DND-41 (cell line): ENCODE measurements around the gene PER1.

Source experiments
- ATAC-seq: fragments of 200-7000 bp; cut with Tn5 transposase; 3 replicates; pipeline ENCODE4 v1.9.1; 2021; ENCODE audit warnings: low read depth; ENCODE audit not compliant: insufficient read depth
- DNase-seq: peaks from one replicate; pipeline ENCODE4 v3.0.0-alpha.2; 2020
- H2AFZ ChIP-seq: 2 replicates; pipeline ENCODE4 v1.6.0; 2012; ENCODE audit warnings: low read depth, low read length
- H3K27ac ChIP-seq: 2 replicates; pipeline ENCODE4 v1.5.1; 2012; ENCODE audit warnings: low read length, inconsistent platforms
- H3K27me3 ChIP-seq: fragments of 200-600 bp; sonication (generic); 2 replicates; pipeline ENCODE4 v1.6.0; 2012; ENCODE audit warnings: low read length, mild to moderate bottlenecking, inconsistent platforms; ENCODE audit not compliant: insufficient read depth, poor library complexity
- H3K36me3 ChIP-seq: 2 replicates; pipeline ENCODE4 v1.5.1; 2012; ENCODE audit warnings: low read length, inconsistent platforms; ENCODE audit not compliant: insufficient read depth
- H3K4me1 ChIP-seq: 2 replicates; pipeline ENCODE4 v1.5.1; 2012; ENCODE audit warnings: mild to moderate bottlenecking, low read length; ENCODE audit not compliant: insufficient read depth
- H3K4me2 ChIP-seq: 2 replicates; pipeline ENCODE4 v1.6.0; 2012; ENCODE audit warnings: mild to moderate bottlenecking, moderate library complexity, low read length, inconsistent platforms; ENCODE audit not compliant: insufficient read depth
- H3K4me3 ChIP-seq, 2 experiments: fragments of 200-600 bp in 1 of 2; shearing (Covaris generic) in 1 of 2; 2 replicates each; pipeline ENCODE4 v1.5.1; 2012 to 2016; ENCODE audit warnings: inconsistent platforms in 2 of 2, low read length in 2 of 2, mild to moderate bottlenecking in 2 of 2, low read depth in 1 of 2, moderate library complexity in 1 of 2
- H3K79me2 ChIP-seq: 2 replicates; pipeline ENCODE4 v1.6.0; 2012; ENCODE audit warnings: low read length, inconsistent platforms; ENCODE audit not compliant: insufficient read depth
- H3K9ac ChIP-seq: 2 replicates; pipeline ENCODE4 v1.6.0; 2012; ENCODE audit warnings: low read depth, mild to moderate bottlenecking, inconsistent platforms, low read length, moderate library complexity
- H3K9me3 ChIP-seq: 2 replicates; pipeline ENCODE4 v1.5.1; 2012; ENCODE audit warnings: low read length, moderate library complexity, mild to moderate bottlenecking, inconsistent platforms; ENCODE audit not compliant: insufficient read depth, severe bottlenecking
- H4K20me1 ChIP-seq: 2 replicates; pipeline ENCODE4 v1.6.0; 2012; ENCODE audit warnings: low read length; ENCODE audit not compliant: insufficient read depth
- EZH2 ChIP-seq: IDR thresholded peaks from 3 replicates; pipeline ENCODE4 v1.6.1; 2012; ENCODE audit warnings: borderline replicate concordance, low read depth, mild to moderate bottlenecking, moderate library complexity, low read length, inconsistent platforms; ENCODE audit not compliant: severe bottlenecking
- TF ChIP-seq, protein P1 (sequence below): IDR thresholded peaks from 2 replicates; pipeline ENCODE4 v1.5.1; 2012; ENCODE audit warnings: borderline replicate concordance, low read length, moderate library complexity, mild to moderate bottlenecking; ENCODE audit not compliant: poor library complexity, severe bottlenecking; ENCODE audit errors: extremely low read depth

PER1 gene

DNA sequence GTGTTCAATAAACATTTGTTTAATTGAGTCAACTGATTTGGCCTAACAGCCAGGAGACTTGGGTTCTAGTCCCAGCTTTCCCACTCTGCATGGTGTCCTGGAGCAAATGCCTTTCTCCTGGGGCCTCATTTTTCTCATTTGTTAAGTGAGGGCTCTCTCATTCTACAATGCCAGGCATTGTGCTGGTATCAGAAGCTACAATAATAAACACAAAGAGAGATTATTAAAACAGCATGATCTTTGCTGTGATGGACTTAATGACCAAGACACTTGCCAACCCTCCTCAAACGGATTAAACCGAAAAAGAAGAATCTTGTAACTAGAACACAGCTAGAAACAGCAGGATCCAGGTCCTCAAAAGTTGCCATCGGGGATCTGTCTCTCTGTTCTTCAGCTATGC, 15.3 kb upstream of the PER1 start:
- Histone ChIP-seq H3K27me3 (no peaks in the 10 kb centered on the region), H4K20me1 (no peaks in the 10 kb centered on the region), H3K4me2 (no peak overlapping the region), H3K79me2 (peaks cover 9% of the 10 kb centered on the region), H3K36me3 (peaks cover 1% of the 10 kb centered on the region; the same call in 1 of the 2 replicates), H3K4me3 (no peak overlapping the region), H3K27ac (no peak overlapping the region), H3K4me1 (peaks cover 35% of the 10 kb centered on the region), H2AFZ (no peak overlapping the region), H3K9ac (no peak overlapping the region), H3K9me3 (no peaks in the 10 kb centered on the region)
- no peak for TF ChIP-seq EZH2
- TF ChIP-seq, protein P1, sequence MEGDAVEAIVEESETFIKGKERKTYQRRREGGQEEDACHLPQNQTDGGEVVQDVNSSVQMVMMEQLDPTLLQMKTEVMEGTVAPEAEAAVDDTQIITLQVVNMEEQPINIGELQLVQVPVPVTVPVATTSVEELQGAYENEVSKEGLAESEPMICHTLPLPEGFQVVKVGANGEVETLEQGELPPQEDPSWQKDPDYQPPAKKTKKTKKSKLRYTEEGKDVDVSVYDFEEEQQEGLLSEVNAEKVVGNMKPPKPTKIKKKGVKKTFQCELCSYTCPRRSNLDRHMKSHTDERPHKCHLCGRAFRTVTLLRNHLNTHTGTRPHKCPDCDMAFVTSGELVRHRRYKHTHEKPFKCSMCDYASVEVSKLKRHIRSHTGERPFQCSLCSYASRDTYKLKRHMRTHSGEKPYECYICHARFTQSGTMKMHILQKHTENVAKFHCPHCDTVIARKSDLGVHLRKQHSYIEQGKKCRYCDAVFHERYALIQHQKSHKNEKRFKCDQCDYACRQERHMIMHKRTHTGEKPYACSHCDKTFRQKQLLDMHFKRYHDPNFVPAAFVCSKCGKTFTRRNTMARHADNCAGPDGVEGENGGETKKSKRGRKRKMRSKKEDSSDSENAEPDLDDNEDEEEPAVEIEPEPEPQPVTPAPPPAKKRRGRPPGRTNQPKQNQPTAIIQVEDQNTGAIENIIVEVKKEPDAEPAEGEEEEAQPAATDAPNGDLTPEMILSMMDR, result no peak
- DNase-seq (no peak), ATAC-seq (no peak)

DNA sequence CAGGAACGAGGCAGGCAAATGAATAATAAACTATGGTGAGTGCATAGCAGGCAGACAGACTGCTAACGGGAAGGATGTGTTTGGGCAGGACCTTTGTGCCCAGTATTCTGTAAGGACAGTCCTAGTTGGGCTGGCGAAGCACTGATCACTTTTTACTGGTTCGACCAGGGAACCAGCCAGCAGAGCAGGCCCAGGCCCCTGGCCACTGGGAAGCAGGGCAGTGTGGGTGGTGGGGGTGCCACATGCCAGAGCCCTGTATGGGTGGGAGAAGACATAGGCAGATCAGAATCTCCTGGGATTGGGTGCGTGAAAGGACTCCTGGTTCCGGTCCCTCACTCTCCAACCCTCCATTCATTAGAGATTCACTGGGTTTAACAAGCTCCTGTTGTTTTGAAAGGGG, 14.5 kb upstream of the PER1 start:
- TF ChIP-seq, protein P1, result no peak
- TF ChIP-seq EZH2, result no peak
- Histone ChIP-seq H3K4me1 (peaks cover 35% of the 10 kb centered on the region), H3K4me2 (no peak overlapping the region), H3K9me3 (no peaks in the 10 kb centered on the region), H3K79me2 (peaks cover 17% of the 10 kb centered on the region), H3K27ac (no peak overlapping the region), H2AFZ (no peak overlapping the region), H3K4me3 (no peak overlapping the region), H3K9ac (no peak overlapping the region), H4K20me1 (peaks cover 7% of the 10 kb centered on the region), H3K36me3 (peaks cover 7% of the 10 kb centered on the region), H3K27me3 (no peaks in the 10 kb centered on the region)
- no peak for DNase-seq
- ATAC-seq, result no peak

DNA sequence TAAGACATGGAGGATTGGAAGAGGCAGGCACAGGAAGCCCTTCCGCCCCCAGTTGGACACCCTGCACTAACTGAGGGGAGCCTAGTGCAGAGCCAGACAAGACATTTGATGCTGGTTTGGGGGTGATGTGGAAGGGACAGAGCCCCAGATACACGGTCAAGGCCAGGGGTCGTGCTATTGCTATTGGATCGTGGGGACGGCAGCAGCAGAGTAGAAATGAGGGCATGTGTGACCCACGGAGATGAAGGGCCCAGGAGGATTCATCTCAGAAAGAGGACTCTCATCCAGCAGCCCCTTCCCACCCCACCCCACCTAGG, 12.6 kb upstream of the PER1 start:
- Histone ChIP-seq H3K36me3 (peaks cover 26% of the 10 kb centered on the region), H3K4me1 (peaks cover 47% of the 10 kb centered on the region), H4K20me1 (peaks cover 18% of the 10 kb centered on the region), H3K79me2 (peaks cover 35% of the 10 kb centered on the region), H3K4me3 (peak overlapping the region in 1 of 2 experiments; percentile 99; a peak in 1 of 4 replicates), H3K27me3 (no peaks in the 10 kb centered on the region), H3K9me3 (no peaks in the 10 kb centered on the region), H3K4me2 (peak overlapping the region; percentile 97), H2AFZ (peak overlapping the region; percentile 97), H3K9ac (peak overlapping the region; percentile 100), H3K27ac (peak overlapping the region; percentile 97)
- DNase-seq (peak; percentile 30), ATAC-seq (no peak)
- TF ChIP-seq EZH2, result no peak
- TF ChIP-seq, protein P1, result no peak
